ENCODE results near the gene ADO. TPM values are rescaled to one million over a fixed set of nuclear protein-coding genes. Genes with fewer than 3 reads are reported as not detected.

ADO gene
- total and polyA plus RNA-seq, 12 donors: 5.3 to 27.2 (median 23.7) TPM

GRCh38 chr10:62788861-62789467 lies 15.6 kb upstream of the ADO start:
- Histone ChIP-seq H3K4me3 (no peak overlapping the region), H3K4me1 (replicated peaks in 1 of 2) (no peaks in the 10 kb centered on the region), H3K27ac (no peak overlapping the region), H3K36me3 (replicated peaks in 1 of 2) (no peaks in the 10 kb centered on the region), H3K9me3 (replicated peaks in 1 of 3) (no peaks in the 10 kb centered on the region), H3K27me3 (no peaks in the 10 kb centered on the region)
- TF ChIP-seq, protein P1, sequence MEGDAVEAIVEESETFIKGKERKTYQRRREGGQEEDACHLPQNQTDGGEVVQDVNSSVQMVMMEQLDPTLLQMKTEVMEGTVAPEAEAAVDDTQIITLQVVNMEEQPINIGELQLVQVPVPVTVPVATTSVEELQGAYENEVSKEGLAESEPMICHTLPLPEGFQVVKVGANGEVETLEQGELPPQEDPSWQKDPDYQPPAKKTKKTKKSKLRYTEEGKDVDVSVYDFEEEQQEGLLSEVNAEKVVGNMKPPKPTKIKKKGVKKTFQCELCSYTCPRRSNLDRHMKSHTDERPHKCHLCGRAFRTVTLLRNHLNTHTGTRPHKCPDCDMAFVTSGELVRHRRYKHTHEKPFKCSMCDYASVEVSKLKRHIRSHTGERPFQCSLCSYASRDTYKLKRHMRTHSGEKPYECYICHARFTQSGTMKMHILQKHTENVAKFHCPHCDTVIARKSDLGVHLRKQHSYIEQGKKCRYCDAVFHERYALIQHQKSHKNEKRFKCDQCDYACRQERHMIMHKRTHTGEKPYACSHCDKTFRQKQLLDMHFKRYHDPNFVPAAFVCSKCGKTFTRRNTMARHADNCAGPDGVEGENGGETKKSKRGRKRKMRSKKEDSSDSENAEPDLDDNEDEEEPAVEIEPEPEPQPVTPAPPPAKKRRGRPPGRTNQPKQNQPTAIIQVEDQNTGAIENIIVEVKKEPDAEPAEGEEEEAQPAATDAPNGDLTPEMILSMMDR (IDR thresholded peaks at IDR 0.05): no peak
- TF ChIP-seq POLR2A (IDR thresholded peaks at IDR 0.05): no peak
- no peak for DNase-seq
- WGBS, 4 donors: 47 to 59% (median 58%) methylated on average over 9 of the region's 9 CpGs
- intact Hi-C loops (cut with DNase I): no loop called here

DNA sequence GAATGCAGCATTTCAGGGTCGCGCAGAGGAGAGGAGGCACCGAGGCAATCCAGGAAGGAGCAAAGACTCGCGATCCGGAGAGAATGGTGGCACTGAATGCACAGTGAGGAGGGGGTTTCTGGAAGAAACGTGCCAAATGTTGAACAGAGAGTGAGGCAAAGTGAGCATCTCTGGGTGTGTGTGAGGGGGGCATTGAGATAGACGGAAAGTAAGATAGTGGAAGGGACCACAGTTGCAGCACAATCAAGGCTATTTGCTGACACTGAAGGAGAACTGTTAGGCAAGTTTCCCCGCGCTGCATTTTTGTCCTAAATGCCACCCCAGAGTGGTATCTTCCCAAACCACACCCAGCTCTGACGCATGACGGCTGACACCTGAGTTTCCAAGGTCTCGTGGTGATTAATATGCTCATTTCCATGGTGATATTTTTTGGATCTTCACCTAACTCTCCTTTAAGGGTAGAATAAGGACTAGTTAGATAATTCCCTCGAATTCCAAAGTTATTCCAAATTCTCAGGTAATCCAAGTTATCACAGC lies 14.4 kb upstream of the ADO start:
- no peaks in the 10 kb centered on the region for H3K27me3 ChIP-seq
- no peak for DNase-seq
- H3K4me3 ChIP-seq: no peak overlapping the region
- no peak overlapping the region for H3K27ac ChIP-seq
- WGBS, 4 donors: 78 to 84% (median 81%) methylated on average over 14 of the region's 14 CpGs
- no peak for TF ChIP-seq POLR2A (IDR thresholded peaks at IDR 0.05)
- TF ChIP-seq, protein P1 (IDR thresholded peaks at IDR 0.05): no peak
- no peaks in the 10 kb centered on the region for H3K36me3 ChIP-seq (replicated peaks in 1 of 2)
- no peaks in the 10 kb centered on the region for H3K9me3 ChIP-seq (replicated peaks in 1 of 3)
- no peaks in the 10 kb centered on the region for H3K4me1 ChIP-seq (replicated peaks in 1 of 2)
- intact Hi-C loops (cut with DNase I): no loop called here

- WGBS, 4 donors: 74 to 95% (median 86%) methylated on average over 2 of the region's 2 CpGs
These were observed 13.9 kb upstream of the ADO start for GRCh38 chr10:62790571-62790970.

GRCh38 chr10:62792261-62792660 lies 12.3 kb upstream of the ADO start:
- intact Hi-C loops (cut with DNase I): no loop called here
- Histone ChIP-seq H3K27ac (no peak overlapping the region), H3K4me3 (no peak overlapping the region), H3K4me1 (replicated peaks in 1 of 2) (no peaks in the 10 kb centered on the region), H3K36me3 (replicated peaks in 1 of 2) (no peaks in the 10 kb centered on the region), H3K27me3 (no peaks in the 10 kb centered on the region), H3K9me3 (replicated peaks in 1 of 3) (no peaks in the 10 kb centered on the region)
- 73 to 78% (median 76%) methylated on average over 5 of the region's 5 CpGs for WGBS, 4 donors
- no peak for DNase-seq
- TF ChIP-seq, protein P1 (IDR thresholded peaks at IDR 0.05): no peak
- TF ChIP-seq POLR2A (IDR thresholded peaks at IDR 0.05): no peak

More at GRCh38 chr10:62790571-62790970, 13.9 kb upstream of the ADO start:
- Histone ChIP-seq H3K4me3 (no peak overlapping the region), H3K9me3 (replicated peaks in 1 of 3) (no peaks in the 10 kb centered on the region), H3K27ac (no peak overlapping the region), H3K27me3 (no peaks in the 10 kb centered on the region), H3K36me3 (replicated peaks in 1 of 2) (no peaks in the 10 kb centered on the region), H3K4me1 (replicated peaks in 1 of 2) (no peaks in the 10 kb centered on the region)
- no peak for TF ChIP-seq POLR2A (IDR thresholded peaks at IDR 0.05)
- TF ChIP-seq, protein P1 (IDR thresholded peaks at IDR 0.05): no peak
- DNase-seq: no peak
- intact Hi-C loops (cut with DNase I): no loop called here
